Kidney epithelial cell (primary cell): ENCODE data around the gene SLC25A12. TPM values are rescaled to one million over a fixed set of nuclear protein-coding genes. Genes with fewer than 3 reads are reported as not detected.

Experiments
- DNase-seq: peaks from one replicate; pipeline ENCODE4 v3.0.0-alpha.2; 2010; ENCODE audit warnings: low read depth
- H3K27me3 ChIP-seq: 2 replicates; pipeline ENCODE4 v1.6.0; 2011; ENCODE audit warnings: low read length; ENCODE audit not compliant: control insufficient read depth, insufficient read depth
- H3K36me3 ChIP-seq: 2 replicates; pipeline ENCODE4 v1.5.1; 2011; ENCODE audit warnings: low read length; ENCODE audit not compliant: control insufficient read depth, insufficient read depth
- H3K4me3 ChIP-seq: 2 replicates; pipeline ENCODE4 v1.5.1; 2011; ENCODE audit warnings: low read depth, mild to moderate bottlenecking, control low read depth, low read length
- CTCF ChIP-seq: IDR thresholded peaks from 2 replicates; pipeline ENCODE4 v1.5.1; 2011; ENCODE audit warnings: mild to moderate bottlenecking, moderate library complexity, low read length, control low read depth, inconsistent platforms; ENCODE audit not compliant: insufficient read depth, poor library complexity, severe bottlenecking
- total RNA-seq: library from RNA; depleted of rRNA; stranded (reverse); fragments of >200 nt; gene quantifications from 2 replicates; pipeline ENCODE4 v1.2.3, GENCODE V29; 2015

Gene SLC25A12
- total RNA-seq, 1 donor from 2014 or later: 9.1 TPM

- Histone ChIP-seq H3K27me3 (no peaks in the 10 kb centered on the region), H3K4me3 (no peak overlapping the region), H3K36me3 (no peaks in the 10 kb centered on the region)
- no peak for TF ChIP-seq CTCF
- no peak for DNase-seq
Measured at GRCh38 chr2:171847627-171848026, 46.4 kb downstream of the SLC25A12 start.

GRCh38 chr2:171846894-171847293 lies 47.1 kb downstream of the SLC25A12 start:
- no peak for TF ChIP-seq CTCF
- no peak overlapping the region for H3K4me3 ChIP-seq
- no peak for DNase-seq
- H3K36me3 ChIP-seq: no peaks in the 10 kb centered on the region
- H3K27me3 ChIP-seq: no peaks in the 10 kb centered on the region

GRCh38 chr2:171841996-171842395 lies 52.0 kb downstream of the SLC25A12 start:
- Histone ChIP-seq H3K4me3 (no peak overlapping the region), H3K36me3 (no peaks in the 10 kb centered on the region), H3K27me3 (no peaks in the 10 kb centered on the region)
- TF ChIP-seq CTCF: no peak
- DNase-seq: no peak

- Histone ChIP-seq H3K4me3 (no peak overlapping the region), H3K36me3 (no peaks in the 10 kb centered on the region), H3K27me3 (no peaks in the 10 kb centered on the region)
- TF ChIP-seq CTCF: no peak
- DNase-seq: no peak
Measured at GRCh38 chr2:171837736-171838135, 56.3 kb downstream of the SLC25A12 start.

- Histone ChIP-seq H3K27me3 (no peaks in the 10 kb centered on the region), H3K36me3 (no peaks in the 10 kb centered on the region), H3K4me3 (no peak overlapping the region)
- DNase-seq: no peak
- no peak for TF ChIP-seq CTCF
Measured at GRCh38 chr2:171836146-171836910, 57.7 kb downstream of the SLC25A12 start.

GRCh38 chr2:171835386-171835785 lies 58.7 kb downstream of the SLC25A12 start:
- Histone ChIP-seq H3K4me3 (no peak overlapping the region), H3K36me3 (peaks cover 1% of the 10 kb centered on the region), H3K27me3 (no peaks in the 10 kb centered on the region)
- no peak for DNase-seq
- no peak for TF ChIP-seq CTCF
